NCI-H510A (cell line): Measurements from ENCODE around the gene ARHGDIB.

Experiments used
- DNase-seq: peaks from one replicate; lab custom pipeline; 2025; lab: John Stamatoyannopoulos, UW

The ARHGDIB gene

DNA sequence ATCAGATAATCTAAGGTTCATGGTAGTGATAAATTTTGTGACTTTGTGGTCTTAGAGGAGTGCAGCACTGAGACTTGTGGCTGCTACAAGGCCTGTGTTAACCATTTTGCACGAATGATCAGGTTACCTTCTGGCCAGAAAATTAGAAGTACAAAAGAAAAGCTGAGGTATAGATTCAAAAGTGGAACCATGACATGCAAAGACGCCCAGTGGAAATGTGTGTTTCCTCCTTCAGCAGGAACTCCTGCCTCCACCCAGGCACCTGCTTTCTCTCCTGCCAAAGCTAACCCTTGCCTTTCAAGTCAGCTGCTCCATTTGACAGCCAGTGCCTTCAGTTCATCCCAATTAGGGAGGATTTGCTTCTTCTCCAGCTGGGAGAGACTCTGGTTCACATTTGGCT, 21.6 kb upstream of the ARHGDIB start:
- DNase-seq: no peak

GRCh38 chr12:14982562-14982961, 21.2 kb upstream of the ARHGDIB start:
- DNase-seq: no peak

GRCh38 chr12:14981049-14981448, 19.6 kb upstream of the ARHGDIB start:
- DNase-seq: no peak

DNA sequence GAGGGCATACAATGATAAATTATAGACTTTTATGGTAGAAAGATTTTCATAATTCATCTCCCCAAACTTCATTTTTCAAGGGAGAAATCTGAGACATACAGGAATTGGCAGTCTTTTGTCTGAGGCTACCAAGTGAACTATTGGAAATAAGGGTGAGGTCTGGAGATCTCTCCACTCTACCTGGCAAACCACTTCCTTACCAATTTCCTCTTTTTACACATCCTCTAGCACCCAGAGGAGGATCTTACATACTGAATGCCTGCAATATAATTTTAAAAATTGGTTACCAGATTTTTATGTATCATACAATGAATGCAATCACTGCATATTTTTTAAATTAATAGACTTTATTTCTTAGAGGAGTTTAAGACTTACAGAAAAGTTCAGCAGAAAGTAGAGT, 18.1 kb upstream of the ARHGDIB start:
- no peak for DNase-seq

GRCh38 chr12:14976658-14977057, 15.3 kb upstream of the ARHGDIB start:
- DNase-seq: no peak

GRCh38 chr12:14975457-14975856, 14.1 kb upstream of the ARHGDIB start:
- no peak for DNase-seq

- no peak for DNase-seq
Measured at GRCh38 chr12:14974633-14975032, 13.2 kb upstream of the ARHGDIB start.

DNA sequence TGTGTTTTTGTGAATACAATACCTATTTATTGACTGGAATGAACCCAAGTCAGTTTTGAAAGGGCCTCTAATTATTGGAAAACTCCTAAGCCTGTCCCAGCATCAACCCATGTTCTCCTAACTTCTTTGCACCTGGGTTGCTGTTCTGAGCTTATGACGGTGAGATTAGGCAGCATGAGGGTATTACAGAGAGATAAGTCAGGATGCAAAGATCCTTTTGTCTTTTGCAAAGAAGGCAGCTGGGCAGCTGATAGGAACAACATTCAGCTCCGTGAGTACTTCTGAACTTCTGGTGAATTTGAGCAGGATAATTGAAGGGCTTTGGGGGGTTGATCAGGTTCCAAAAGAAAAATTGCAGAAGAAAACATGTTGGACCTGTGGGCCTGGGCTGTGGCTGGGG, 11.4 kb upstream of the ARHGDIB start, which contains the start of gene PDE6H:
Gene PDE6H (plus strand): TSS at position 227 of the 400 bp plus-strand sequence. CDS start 4,971 bp downstream, outside the sequence.
- no peak for DNase-seq

DNA sequence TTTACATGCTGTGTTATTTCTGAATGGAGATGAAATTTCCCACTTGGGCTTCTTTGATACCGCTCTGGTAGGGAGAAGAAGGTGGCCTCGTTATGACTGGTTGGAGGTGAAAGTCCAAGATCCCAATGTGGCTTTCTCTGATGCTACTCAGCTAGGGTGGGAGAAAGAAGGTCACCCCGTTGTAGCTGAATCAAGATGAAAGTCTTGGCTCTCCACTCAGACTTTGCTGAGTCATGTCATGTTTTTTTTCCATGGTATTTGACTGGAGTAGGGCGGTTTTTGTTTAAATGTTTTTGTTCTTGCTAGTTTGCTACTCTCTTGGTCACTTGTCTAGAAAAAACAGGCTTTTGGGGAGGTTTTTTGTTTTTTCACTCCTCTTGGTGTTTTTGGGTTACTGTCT, 9.1 kb upstream of the ARHGDIB start:
- DNase-seq: no peak

DNA sequence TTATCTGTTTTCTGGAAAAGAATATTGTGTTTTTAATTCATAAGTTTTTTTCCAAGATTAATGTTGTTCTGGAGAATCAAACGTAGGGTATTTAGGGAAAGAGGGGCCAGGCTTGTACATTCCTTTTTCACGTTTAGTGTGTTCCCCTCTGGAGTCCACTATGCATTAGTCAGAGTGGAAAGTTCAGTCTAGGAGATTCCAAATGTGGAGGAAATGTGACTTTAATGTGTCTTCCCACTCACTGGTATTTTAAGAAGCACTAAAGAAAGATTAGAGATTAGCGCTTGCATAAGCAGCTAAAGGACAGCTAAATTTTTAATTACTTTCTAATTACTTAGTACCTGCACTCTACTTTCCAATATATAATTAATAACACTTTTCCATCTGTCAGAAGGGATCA, 7.1 kb upstream of the ARHGDIB start:
- DNase-seq: no peak

- DNase-seq: no peak
Measured at GRCh38 chr12:14965221-14965620, 3.8 kb upstream of the ARHGDIB start.

- no peak for DNase-seq
Measured at GRCh38 chr12:14964406-14964805, 3.0 kb upstream of the ARHGDIB start.

DNA sequence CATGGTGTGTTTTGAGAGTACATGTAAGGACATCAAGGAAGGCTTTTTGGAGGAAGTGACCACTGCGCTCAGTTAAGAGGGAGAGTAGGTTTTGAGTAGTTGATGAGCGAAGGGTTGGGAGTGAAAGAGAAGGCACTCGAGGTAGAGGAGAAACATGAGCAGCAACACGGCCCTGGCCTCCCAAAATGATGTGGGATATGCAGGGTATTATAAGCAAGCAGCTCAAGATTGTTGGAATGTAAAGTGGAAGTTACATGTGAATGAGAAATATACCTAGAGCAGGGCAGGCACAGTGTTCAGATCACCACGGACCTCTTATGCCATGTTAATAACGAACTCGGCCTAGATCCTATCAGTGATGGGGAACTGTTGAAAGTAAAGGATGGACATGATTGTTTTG, 2.1 kb upstream of the ARHGDIB start:
- no peak for DNase-seq

DNA sequence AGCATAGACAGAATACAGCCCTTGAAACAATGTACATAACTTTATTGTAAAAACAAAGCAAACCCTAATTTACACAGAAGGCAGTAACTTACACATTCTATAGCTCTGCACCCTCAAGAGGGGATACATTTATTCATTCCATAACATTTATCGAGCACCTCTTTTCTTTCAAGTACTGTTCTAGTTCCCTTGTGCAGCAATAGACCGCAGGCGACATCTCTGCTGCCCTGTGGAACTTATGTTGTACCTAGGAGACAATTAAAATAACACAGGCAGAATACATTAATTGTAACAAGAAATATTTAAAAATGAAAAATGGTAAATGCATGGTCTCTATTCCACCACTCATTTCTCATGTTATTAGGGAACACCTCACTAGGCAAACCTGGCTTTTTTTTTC, 1.4 kb upstream of the ARHGDIB start:
- no peak for DNase-seq

- no peak for DNase-seq
Measured at GRCh38 chr12:14962153-14962539, 745 bp upstream of the ARHGDIB start.

DNA sequence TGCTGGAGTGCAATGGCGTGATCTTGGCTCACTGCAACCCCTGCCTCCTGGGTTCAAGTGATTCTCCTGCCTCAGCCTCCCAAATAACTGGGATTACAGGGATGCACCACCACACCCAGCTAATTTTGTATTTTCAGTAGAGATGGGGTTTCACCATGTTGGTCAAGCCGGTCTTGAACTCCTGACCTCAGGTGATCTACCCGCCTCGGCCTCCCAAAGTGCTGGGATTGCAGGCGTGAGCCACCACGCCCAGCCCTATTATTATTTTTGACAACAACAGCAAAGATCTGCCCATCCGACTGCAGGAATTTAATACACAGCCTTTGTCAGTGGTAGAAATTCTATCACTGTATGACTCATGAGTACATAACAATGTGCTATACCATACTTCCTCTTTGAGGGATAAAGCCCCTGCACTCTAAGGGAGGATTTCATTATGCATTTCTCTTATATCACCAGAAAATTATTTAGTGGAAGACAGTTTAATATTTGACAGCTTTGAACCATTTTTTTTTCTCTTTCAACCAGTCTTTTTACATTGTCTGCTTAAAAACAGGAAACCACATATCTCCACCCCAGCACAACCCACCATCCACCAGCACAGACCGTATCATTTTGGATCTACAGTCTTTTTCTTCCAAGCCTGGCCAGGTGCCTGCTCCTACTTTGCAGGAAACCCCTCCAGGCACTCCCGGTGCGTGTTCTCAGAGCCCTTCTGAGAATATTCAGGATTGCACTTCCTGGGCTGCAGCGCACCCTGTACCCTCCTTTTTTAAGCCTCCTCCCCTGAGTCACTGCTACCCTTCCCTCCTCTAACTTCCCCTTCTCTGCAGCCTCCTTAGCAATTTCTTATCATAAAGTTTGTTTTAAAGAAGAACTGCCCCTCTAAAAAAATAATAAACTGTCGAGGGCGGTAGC, 594 bp downstream of the ARHGDIB start:
- DNase-seq: no peak

- DNase-seq: no peak
Measured at GRCh38 chr12:14959916-14960496, 1.4 kb downstream of the ARHGDIB start.

- DNase-seq: no peak
Measured at GRCh38 chr12:14959463-14959862, 1.9 kb downstream of the ARHGDIB start.

- no peak for DNase-seq
Measured at GRCh38 chr12:14959126-14959440, 2.3 kb downstream of the ARHGDIB start.

- no peak for DNase-seq
Measured at GRCh38 chr12:14958361-14959125, 2.9 kb downstream of the ARHGDIB start.

DNA sequence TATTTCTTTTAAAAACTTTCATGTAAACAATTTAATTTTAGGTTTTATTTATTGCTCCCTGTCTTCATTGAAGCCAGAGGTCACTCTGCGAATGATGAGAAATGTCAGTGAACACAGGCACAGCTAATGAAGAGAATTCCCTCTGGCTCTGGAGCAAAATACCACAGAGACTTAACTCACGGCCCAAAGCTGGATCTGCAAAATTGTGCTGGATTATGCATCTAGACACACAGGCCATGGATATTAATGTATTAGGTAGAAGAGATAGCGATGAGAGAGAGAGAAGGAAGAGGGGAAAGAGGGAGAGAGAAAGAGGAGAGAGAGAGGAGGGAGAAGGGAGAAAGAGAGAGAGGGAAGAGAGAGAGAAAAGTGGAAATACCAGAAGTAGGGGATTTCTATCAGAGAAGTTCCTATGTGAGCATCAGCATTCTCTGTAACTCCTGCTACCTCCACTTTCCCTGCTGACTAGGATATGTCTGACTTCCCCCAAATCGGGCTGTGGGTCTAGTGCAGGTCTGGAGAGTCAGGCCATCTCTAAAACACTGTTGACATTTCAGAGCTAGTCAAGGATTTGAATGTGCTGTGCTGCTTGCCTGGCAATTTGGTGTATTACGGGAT, 3.7 kb downstream of the ARHGDIB start:
- no peak for DNase-seq

DNA sequence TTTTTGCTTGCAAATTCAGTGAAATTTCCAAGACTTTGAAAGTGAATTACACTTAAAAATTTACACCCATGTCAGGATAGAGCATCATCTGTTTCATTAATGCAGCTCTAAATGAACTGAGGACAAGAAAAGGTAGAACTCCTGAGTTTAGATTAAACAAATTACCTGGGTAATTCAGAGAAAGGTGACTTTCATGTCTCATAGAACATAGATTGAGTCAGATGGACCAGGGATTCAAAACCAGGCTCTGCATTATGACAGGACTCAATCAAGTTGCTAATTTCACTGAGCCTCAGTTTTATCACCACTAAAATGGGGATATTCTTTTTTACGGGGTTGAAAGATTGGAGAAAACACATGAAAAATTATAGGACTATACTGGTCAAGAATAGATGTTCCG, 4.5 kb downstream of the ARHGDIB start:
- DNase-seq: no peak
